ENCODE data around the gene UNC79.

GRCh38 chr14:93510056-93510455 is 79.3 kb downstream of the UNC79 start:
- TF ChIP-seq CTCF (IDR thresholded peaks at IDR 0.05) (no peak), EZH2 (IDR thresholded peaks at IDR 0.05) (no peak)
